IPS DF 4.7 (cell line): ENCODE measurements around the gene RANBP17.
"Not testable (repeated sequence)": the region's sequence is repeated elsewhere in the genome, so short reads cannot be mapped to it uniquely, and the experiment has no call there.

Source experiments
- DNase-seq: peaks from one replicate; pipeline ENCODE4 v3.0.0-alpha.2; 2013; ENCODE audit warnings: low spot score; ENCODE audit errors: extremely low read depth

The RANBP17 gene

DNA sequence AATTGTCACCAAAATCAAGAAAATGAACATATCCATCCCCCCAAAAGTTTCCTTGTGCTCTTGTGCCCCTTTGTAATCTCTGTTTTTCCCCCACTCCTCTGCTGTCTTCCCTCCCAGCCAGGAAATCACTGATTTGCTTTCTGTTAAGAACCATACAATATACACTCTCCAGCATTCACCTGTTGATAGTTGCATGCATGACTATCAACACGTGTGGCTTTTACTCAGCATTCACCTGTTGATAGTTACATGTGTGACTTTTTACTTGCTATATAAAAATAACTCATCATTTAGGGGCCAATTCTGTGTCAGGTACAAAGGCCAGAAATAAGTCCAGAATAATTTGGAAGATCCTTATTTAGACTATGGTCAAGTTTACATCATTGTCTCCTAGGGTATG is 6.0 kb downstream of the RANBP17 start:
- no peak for DNase-seq

DNA sequence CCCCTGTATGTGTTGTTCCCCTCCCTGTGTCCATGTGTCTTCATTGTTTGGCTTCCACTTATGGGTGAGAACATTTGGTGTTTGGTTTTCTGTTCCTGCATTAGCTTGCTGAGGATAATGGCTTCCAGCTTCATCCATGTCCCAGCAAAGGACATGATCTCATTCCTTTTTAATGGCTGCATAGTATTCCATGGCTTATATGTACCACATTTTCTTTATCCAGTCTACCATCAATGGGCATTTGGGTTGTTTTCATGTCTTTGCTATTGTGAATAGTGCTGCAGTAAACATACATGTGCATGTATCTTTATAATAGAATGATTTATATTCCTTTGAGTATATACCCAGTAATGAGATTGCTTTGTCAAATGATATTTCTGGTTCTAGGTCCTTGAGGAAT is 8.6 kb downstream of the RANBP17 start:
- DNase-seq: not testable (repeated sequence)

DNA sequence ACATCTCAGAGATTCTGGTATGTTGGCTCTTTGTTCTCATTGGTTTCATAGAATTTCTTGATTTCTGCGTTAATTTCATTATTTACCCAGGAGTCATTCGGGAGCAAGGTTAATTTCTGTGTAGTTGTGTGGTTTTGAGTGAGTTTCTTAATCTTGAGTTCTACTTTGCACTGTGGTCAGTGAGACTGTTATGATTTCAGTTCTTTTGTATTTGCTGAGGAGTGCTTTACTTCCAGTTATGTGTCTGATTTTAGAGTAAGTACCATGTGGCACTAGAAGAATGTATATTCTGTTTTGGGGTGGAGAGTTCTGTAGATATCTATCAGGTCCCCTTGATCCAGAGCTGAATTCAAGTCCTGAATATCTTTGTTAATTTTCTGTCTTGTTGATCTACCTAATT is 12.2 kb downstream of the RANBP17 start:
- DNase-seq: no peak

DNA sequence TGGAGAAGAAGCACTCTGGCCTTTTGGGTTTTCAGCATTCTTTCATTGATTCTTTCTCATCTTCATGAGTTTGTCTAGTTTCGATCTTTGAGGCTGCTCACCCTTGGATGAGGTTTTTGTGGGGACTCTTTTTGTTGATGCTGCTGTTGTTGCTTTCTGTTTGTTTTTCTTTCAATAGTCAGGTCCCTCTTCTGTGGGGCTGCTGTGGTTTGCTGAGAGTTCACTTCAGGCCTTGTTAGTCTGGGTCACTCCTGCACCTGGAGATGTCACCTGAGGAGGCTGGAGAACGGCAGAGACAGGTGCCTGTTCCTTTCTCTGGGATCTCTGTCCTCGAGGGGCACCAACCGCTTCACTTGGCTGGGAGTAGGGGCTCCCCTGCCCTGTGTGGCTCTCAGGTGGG is 14.0 kb downstream of the RANBP17 start:
- DNase-seq: no peak

DNA sequence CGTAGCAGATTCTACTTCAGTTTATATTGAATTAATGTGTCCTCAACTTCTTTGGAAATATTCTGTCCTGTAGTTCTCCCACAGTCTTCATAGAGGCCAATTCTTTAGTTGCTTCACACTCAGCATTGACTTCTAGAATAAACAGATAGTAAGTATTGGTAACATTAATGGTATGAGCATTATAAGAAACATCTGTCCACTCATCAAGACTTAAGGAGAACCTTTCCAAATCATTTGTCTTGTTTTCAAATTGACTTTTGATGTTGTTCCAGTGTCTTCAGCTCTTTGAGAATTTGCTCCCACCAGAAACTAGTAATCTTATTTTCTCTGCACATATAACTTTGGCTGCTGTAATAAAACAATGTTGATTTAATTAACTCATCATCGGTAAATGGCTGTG is 18.3 kb downstream of the RANBP17 start:
- DNase-seq: no peak

DNA sequence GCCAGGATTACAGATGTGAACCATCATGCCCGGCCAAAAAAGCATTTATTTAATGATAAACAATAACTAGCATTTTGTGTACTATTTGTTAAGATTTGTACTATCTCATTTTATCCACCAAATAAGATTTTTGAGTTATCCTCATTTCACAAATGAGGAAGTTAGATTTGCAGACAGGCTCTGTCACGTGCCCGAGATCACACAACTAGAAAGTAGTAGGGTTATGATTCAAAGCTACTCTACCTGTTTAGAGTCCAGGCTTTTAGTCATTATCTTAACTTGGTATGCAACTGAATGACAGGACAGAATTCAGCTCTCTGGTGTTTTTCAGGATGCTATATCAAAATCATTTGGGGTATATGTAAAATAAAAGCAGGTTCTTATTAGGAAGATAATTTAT is 20.5 kb downstream of the RANBP17 start:
- no peak for DNase-seq

DNA sequence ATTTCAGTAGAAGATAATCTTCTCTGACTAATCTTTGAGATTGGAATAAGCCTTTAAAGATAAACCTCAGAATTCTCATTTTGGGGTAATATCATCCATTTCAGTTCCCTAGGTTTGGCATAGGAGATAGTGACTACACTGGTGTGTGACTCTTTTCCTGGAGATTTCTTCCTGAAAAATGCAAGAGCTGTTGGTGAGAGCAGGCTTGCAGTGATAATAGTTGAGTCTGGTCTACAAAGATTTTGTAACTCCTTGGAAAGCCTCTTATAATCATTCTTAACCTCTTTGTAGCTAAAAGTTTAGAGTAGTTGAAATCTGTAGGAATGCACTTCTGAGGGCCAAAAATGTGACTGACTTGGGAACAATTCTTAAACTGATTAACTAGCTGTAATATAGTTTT is 23.4 kb downstream of the RANBP17 start:
- DNase-seq: no peak

DNA sequence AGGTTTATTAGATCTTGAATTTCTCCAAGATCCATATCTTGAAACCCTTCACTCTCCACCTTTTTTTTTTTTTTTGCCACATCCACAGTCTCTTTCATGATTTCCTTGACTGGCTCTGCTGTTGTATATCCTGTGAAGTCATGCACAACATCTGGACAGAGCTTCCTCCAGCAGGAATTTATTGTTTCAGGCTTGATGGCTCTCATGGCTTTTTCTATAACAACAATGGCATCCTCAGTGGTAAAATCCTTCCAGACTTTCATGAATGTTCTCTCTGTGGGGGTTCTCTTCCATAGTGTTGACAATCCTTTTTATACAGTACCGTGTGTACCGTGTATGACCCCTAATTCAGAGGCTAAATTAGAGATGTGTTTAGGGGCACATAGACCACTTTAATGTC is 24.0 kb downstream of the RANBP17 start:
- no peak for DNase-seq

DNA sequence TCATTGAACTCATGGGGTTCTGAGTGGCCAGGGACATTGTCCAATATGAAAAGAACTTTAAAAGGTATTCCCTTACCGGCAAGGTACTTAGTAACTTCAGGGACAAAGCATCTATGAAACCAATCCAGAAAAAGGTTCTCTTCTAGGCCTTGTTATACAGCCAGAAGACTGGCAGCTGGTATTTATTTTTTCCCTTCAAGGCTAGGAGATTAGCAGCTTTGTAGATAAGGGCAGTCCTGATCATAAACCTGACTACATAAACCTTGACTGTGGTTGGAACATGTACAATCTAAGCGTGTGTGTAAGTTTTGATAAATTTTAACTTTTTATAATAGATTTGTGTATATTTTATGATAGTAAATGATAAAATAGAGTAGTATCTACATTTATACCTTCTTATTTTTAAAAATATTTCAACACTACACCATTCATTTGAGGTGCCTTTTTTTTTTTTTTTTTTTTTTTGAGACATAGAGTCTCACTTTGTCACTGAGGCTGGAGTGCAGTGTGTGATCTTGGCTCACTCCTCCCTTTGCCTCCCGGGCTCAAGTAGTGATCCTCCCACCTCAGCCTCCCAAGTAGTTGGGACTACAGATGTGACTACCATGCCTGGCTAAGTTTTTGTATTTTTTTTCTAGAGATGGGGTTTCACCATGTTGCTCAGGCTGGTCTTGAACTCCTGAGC is 24.5 kb downstream of the RANBP17 start:
- DNase-seq: no peak

DNA sequence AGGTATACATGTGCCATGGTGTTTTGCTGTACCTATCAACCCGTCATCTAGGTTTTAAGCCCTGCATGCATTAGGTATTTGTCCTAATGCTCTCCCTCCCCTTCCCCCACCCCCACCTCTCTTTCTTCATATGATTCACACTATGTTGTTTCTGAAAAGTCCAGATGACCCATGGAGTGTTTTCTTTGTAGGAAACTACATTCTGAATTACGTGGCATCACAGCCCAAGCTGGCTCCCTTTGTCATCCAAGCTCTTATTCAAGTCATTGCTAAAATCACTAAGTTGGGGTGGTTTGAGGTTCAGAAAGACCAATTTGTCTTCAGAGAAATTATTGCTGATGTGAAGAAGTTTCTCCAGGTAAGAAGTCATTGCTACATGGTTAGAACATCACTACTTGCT is 30.4 kb downstream of the RANBP17 start:
- DNase-seq: no peak

DNA sequence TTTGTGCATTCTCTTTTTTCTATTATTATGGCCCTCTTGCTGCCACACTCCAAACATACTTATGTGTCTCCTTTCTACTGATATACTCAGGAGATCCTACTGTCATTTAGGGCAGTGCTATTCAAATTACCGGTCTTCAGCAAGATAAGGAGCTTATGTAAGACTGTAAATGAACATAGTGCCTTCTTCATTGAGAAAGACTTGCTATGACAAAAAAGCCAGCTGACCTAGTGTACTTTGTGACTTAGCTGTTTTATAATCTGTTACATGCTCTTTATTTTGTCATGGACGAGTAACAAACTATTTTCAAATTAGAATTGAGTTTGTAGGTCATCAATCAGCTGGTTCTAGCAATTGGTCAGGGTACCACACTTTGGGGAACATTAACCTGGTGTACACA is 32.8 kb downstream of the RANBP17 start:
- no peak for DNase-seq

DNA sequence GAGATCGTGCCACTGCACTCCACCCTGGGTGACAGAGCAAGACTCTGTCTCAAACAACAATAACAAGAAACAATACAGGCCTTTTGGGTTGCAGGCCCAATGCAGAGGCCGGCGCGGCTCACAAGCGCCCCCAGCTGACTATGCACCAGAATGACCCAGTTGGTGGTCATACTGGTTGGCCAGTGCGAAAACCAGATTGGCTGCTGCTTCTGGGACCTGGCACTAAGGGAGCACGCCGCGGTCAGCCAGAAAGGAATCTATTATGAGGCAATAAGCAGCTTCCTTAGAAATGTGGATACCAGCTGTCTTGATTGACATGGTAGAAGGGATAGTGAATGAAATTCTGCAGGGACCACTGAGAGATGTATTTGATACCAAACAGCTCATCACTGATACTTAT is 35.0 kb downstream of the RANBP17 start:
- peak; percentile 16 for DNase-seq

DNA sequence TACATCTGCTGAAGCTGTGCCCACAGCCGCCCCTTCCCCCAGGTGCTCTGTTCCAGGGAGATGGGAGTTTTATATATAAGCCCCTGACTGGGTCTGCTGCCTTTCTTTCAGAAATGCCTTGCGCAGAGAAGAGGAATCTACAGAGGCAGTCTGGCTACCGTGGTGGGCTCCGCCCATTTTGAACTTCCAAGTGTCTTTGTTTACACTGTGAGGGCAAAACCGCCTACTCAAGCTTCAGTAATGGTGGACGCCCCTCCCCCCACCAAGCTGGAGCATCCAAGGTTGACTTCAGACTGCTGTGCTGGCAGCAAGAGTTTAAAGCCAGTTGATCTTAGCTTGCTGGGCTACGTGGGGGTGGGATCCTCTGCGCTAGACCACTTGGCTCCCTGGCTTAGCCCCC is 41.3 kb downstream of the RANBP17 start:
- DNase-seq: no peak

DNA sequence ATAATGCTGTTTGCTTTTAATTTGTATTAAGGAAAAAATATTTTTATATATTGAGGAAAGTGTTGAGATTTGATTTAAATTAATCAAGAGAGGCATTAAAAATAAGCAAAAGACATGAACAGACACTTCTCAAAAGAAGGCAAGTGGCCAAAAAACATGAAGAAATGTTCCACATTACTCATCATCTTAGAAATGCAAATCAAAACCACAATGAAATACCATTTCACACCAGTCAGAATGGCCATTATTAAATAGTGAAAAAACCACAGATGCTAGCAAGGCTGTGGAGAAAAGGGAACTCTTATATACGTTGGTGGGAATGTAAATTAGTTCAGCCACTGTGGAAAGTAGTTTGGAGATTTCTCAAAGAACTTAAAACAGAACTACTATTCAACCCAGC is 45.9 kb downstream of the RANBP17 start:
- DNase-seq: no peak

DNA sequence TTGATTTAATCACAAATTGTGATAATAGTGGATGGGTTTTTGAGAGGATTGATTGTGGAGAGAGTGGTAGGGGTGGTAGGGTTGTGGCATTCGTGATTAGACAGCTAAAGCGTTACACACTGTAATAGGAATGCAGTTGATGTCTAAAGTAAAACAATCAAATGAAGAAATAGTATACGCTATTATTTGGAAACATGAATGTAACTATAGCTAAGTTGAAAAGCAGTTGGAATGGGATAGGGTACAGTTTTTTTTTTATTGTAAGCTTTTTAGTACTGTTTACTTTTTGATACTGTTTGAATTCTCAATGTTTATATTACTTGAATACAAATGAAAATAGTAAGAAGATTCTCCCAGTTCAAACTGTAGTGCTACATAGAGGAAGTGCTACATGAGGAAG is 51.8 kb downstream of the RANBP17 start:
- no peak for DNase-seq

DNA sequence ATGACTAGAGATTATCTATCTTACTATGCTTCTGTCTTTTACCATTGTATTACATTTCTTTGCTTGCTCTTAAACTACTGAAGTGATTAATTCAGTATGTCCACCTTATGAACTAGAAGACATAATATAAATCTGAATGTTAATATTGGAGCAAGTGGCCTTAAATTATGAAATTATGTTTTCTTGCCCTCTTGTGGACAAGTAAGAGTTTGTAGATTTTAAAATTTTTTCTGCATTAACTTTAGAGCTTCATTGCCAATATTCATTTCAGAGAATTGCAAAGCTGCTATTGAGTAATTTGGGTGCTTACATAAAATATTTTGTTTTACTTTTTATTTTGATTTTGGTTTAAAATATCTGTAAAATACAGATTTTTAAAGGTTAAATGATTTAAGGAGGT is 55.3 kb downstream of the RANBP17 start:
- no peak for DNase-seq

DNA sequence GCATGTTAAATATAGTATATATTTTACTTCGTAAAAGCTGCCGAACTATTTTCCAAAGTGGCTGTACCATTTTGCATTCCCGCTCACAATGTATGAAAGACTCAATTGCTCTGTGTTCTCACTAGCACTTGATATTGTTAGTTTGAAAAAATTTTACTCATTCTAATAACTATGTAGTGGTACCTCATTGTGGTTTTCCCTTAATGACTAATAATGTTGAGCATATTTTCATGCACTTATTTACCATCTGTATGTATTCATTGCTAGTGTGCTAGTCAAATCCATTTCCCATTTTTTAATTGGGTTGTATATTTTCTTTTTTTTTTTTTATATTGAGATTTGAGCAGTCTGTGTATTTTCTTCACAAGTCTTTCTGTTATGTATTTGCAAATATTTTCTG is 58.4 kb downstream of the RANBP17 start:
- no peak for DNase-seq

DNA sequence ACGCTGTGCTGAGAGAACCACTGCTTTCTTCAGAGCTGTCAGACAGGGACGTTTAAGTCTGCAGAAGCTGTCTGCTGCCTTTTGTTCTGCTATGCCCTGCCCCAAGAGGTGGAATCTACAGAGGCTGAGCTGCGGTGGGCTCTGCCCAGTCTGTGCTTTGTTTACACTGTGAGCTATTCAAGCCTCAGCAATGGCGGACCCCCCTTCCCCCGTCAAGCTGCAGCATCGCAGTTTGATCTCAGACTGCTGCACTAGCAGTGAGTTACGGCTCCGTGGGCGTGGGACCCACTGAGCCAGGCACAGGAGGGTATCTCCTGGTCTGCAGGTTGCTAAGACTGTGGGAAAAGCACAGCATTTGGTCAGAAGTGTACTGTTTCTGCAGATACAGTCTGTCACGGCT is 60.5 kb downstream of the RANBP17 start:
- DNase-seq: not testable (repeated sequence)

DNA sequence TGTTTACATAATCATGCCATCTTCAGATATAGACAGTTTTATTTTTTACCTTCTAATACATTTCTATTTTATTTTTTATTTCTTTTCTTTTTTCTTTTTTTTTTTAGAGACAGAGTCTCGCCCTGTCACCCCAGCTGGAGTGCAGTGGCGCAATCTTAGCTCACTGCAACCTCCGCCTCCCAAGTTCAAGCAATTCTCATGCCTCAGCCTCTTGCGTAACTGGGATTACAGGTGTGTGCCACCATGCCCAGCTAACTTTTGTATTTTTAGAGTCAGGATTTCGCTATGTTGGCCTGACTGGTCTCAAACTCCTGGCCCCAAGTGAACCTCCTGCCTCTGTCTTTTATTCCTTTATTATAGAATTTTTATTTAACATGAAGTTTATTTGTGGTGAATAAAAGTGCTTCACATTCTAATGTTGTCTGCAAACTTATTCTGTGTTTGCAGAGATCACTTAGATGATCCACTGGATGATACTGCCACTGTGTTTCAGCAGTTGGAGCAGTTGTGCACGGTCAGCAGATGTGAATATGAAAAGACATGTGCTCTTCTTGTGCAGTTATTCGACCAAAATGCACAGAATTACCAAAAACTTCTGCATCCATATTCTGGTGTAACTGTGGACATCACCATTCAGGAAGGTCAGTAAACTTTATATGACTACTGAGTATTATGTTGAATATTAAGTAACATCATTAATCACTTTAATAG is 62.2 kb downstream of the RANBP17 start:
- no peak for DNase-seq

DNA sequence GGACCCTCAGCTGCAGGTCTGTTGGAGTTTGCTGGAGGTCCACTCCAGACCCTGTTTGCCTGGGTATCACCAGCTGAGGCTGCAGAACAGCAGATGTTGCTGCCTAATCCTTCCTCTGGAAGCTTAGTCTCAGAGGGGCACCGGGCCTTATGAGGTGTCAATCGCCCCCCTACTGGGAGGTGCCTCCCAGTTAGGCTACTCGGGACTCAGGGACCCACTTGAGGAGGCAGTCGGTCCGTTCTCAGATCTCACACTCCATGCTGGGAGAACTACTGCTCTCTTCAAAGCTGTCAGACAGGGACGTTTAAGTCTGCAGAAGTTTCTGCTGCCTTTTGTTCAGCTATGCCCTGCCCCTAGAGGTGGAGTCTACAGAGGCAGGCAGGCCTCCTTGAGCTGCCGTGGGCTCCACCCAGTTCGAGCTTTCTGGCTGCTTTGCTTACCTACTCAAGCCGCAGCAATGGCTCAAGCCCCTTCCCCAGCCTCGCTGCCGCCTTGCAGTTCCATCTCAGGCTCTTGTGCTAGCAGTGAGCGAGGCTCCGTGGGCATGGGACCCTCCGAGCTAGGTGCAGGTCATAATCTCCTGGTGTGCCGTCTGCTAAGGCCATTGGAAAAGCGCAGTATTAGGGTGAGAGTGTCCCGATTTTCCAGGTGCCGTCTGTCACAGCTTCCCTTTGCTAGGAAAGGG is 73.9 kb downstream of the RANBP17 start:
- DNase-seq: peak; percentile 2

DNA sequence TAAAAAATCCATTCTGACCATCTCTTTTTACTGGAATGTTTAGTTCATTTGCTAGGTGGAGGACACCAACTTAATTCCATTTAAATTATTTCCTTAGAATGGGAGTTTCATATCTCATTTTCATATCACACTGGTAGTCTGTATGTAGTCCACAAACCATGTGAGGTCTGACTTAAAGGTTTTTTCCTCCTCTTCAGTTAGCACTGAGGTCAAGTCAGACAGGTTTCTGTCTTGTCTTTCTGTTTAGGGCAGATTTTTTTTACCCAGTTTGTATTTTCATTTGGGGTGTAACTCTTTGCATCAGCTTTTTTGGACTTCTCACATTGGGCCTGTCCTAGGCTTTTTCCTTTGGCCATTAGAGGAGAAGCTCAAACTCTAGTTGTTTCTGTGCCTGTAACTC is 75.3 kb downstream of the RANBP17 start:
- no peak for DNase-seq

DNA sequence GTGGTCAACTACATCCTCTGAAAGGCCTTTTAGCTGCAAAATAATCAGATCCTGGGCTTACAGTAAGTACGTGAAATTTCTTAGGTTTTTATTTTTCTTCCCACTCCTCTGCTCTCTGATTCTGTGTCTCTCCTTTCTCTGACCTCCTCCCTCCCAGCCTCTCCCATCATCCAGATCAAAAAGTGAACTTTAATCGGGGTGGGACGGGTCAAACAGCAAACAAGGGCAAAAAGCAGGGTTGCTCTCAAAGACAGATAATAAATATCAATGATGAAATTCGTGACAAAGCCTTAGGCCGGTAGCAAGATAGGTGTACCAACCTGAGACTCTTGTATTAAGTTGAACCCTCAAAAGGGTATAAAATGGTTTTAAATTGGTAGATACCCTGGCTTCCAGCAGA is 76.1 kb downstream of the RANBP17 start:
- no peak for DNase-seq

DNA sequence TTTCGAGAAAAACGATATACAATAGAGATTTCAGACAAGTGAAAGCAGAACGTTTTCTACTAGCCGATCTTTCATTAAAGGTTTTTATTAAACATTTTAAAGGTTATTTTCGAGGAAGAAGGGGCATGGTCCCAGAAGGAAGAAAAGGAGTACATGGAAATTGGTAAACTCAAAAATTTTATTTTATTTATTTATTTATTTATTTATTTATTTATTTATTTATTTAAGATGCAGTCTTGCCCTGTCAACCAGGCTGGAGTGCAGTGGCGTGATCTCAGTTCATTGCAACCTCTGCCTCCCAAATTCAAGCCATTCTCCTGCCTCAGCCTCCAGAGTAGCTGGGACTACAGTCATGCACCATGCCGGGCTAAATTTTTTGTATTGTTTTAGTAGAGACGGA is 77.4 kb downstream of the RANBP17 start:
- DNase-seq: no peak
